Activated naive CD4-positive, alpha-beta T cell treated with Interleukin-2 at 50 U/mL for 16 hours (primary cell): ENCODE data around the gene TBX15.

Source experiments
- DNase-seq: peaks from one replicate; pipeline ENCODE4 v3.0.0-alpha.2; 2020

TBX15 gene

DNA sequence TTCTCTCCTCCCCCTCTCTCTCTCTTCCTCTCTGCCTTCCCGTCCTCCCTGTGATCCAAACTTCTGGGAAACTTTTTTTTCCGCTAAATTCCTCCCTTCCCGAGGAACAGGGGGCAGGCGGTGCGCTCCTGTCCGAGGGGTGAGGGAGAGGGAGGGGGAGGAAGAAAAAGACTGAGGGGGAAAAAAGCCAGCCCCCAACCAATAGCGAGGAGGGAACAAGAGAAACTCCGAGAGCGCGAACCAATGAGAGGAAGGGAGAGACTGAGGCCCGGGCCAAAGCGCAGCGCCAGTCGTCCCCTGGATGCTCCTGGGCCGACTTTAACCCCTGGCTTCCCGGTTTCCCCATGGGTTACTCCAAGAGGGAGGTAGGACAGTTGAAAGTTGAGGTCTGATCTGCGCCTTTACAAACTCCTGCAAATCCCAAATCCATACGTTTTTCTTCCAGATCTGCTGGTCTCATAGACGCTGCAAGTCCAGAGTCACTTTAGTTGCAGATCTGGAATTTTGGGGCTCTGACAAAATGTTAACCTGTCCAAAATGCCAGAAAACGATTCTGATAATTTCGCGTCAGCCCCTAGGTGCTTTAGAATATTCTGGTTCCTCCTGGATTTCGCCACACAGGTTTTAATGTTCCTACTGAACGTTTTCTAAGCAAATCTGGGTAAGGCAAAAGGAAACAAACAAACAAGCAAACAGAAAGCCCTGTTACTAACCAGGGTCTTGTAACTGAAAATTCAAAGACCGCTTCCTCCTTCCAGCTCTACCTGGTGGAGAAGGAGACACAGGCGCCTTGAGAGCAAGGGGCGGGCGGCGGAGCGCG lies at the start of gene TBX15:
TBX15 (minus strand) TSS at position 158 of the 820 bp plus-strand sequence. CDS start 548 bp downstream, outside the sequence.
- DNase-seq = no peak

GRCh38 chr1:119034359-119034758 lies 46.2 kb upstream of the TBX15 start:
- no peak for DNase-seq

DNA sequence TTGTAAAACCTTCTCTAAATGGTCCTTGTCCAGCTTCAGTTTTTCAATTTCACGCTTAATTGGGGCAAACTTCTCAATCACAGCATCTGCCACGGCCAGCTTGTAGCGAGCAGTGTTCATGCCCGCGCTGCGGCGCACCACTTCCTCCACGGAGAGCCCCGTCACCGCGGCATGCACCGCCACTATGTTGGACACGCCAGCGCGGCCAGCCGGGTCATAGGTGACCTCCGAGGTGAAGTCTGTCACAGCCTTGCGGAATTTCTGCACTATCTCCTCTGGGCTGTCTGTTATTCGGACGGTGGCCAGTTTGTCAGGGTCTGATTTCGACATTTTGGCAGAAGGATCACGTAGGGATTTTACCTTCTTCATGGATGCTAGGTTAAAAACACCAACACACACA lies 44.8 kb upstream of the TBX15 start:
- DNase-seq = no peak

DNA sequence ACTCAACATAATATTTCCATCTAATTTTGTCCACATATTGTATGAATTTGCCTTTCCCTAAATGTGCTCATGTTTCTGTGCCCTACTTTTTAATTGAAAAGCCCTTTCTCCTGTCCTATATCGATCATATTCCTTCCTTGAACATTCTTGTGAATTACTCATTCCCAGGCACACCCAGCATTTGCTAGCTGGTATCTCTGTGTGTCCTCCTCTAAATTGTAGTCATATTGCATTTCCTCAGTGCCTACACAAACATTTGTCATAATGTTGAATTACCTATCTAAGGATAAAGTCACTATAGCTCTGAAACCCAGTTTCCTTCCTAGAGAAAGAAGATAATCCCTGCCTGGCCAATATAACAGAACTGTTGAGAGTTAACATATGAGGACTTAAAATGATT lies 39.6 kb upstream of the TBX15 start:
- no peak for DNase-seq

- DNase-seq = no peak
Measured at GRCh38 chr1:119026956-119027355, 38.8 kb upstream of the TBX15 start.

- no peak for DNase-seq
Measured at GRCh38 chr1:119015547-119015946, 27.4 kb upstream of the TBX15 start.

GRCh38 chr1:119012383-119012782 lies 24.2 kb upstream of the TBX15 start:
- DNase-seq = no peak

- no peak for DNase-seq
Measured at GRCh38 chr1:119011706-119012105, 23.6 kb upstream of the TBX15 start.

GRCh38 chr1:119011116-119011515 lies 23.0 kb upstream of the TBX15 start:
- DNase-seq = no peak

- DNase-seq = no peak
Measured at GRCh38 chr1:119010201-119010600, 22.1 kb upstream of the TBX15 start.

- no peak for DNase-seq
Measured at GRCh38 chr1:119009312-119009655, 21.1 kb upstream of the TBX15 start.

DNA sequence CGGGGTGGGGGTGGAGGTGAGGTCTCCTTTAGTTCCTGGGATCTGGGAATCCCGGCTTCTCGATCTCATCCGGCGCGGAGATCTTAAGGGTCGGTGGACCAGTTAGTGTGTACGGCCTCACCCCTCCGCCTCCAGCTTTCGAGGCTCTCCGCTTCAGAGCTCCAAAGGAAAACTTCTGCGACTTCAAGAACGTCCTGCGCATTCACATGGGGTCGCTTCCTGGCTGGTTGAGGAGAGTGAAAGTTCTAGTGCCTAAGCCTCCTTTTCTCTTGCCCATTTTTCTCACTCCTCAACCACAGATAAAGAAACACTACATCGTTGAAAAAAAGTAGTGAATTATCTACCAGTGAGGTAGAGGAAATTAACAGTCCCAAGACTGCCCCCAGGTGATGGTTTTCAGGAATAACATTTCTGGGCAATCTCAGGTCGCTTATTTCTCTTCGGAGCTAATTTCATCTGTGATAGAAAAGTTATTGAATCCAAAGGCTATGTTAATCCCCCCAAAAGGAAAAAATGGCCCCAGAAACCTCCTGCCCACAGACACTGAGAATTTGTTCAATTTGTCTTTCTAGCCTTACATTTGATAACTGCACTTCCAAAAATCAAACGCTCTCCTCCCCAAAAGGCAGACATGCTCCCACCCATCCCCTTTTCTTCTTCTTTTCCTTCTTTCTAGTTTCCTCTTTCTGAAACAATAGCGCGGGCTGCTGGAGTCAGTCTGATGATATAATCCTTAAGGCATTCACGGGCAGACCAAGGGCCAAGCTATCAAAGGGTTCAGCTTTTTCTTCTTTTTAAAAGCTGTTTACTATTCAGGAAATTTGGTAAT lies 20.6 kb upstream of the TBX15 start:
- DNase-seq = no peak

- no peak for DNase-seq
Measured at GRCh38 chr1:119007670-119008482, 19.7 kb upstream of the TBX15 start.

DNA sequence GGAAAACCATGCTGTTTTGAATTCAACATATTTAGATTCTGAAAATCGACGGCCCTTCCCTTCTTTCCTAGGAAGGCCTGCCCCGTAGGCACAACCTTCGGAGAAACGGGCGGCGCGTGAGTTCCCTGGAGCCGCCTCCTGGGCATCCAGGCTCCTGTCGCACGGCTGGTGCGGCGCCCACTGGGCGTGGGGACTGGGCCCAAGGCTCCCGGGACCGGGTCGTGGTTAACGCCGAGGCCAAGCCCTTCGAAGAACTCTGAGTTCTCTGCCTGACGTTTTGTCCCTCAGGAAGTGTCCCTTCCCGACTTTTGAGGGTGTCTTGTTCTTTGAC lies 19.2 kb upstream of the TBX15 start:
- no peak for DNase-seq

DNA sequence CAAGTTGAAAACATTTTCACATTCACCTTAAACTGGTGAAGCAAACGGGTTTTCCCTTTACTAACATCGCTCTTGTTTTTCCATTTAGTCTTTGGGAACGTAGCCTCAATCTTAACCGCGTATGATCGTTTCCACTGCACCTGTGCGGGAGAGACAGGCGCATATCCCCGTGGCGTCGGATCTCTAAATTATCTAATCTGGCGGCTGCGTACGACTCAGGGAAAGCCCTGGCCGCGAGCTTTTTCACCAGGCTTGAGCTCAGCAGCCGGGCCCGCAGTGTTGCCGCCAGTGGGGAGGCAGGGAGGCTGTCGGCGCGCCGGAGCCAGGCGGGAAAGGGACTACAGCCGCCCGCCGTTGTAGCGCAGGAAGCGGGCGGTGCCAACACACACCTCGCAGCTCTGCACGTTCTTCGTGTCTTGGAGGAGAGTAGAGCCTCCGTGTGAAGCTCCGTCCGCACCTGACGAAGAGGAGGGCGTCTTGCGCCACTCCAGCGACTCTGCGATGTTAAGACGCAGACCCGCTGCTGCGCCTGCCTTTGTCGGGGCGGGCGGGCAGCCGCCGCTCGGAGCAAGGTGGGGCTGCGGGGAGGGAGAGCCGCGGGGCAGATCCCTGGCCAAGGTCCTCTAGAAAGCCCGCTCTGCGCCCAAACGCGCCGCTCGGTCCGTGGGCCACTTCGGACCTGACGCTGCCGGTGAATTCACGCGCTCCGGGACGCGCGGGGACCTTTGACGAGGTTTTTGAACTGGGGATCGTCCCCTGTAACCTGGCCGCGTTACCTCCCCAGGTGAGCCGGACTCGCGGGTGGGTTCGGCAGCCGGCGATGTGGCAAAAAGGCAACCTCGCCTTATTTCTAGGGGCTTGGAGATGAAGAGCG lies 18.5 kb upstream of the TBX15 start:
- DNase-seq = no peak

DNA sequence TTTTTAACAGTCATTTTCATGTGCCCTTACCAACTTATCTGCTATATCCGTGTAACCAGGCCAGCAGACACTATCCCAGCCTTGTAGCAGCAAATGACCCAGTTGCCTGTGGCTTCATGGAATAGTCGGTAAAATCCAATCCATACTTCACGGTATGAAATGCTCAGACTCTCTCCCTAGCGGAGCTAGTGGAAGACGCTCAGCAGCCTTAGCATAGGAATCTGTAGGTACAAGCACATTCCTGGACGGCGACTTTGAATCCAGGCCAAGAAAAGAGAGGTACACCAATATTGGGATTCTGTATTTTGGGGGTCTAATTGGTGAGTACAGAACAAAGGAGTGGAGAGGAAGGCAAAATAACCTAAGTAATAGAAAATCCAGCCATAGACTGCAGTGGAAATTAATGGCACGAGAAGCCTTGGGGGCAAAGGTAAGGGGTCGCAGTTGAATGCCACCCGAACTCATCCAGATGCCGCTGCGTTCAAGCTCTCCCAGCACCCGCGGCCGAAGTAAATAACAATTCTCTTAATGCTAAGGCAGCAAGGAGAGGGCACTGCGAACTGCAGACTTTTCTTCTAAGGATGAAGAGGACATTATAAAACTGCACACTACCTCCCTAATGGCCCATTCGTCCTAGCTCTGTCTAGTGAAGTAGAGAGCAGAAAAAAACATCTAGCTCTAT lies 17.7 kb upstream of the TBX15 start:
- no peak for DNase-seq

DNA sequence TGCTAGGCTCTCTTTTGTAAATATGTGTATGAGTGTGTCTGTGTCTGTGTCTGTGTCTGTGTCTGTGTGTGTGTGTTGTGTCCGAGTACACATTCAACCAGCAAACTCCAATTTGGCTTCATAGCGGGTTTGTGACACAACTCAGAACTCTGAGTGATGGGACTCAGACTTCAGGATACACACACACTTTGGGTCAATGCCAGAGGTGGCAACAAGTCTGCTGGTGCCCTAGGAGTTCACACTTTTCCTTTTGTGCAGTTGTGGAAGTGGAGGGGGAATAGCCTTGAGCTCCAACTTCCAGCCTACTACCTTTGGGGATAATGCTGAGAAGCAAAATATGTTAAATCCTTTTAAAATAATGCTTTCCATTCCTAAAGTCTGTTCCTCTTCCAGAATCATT lies 16.6 kb upstream of the TBX15 start:
- DNase-seq = no peak

- no peak for DNase-seq
Measured at GRCh38 chr1:119004129-119004527, 16.0 kb upstream of the TBX15 start.

DNA sequence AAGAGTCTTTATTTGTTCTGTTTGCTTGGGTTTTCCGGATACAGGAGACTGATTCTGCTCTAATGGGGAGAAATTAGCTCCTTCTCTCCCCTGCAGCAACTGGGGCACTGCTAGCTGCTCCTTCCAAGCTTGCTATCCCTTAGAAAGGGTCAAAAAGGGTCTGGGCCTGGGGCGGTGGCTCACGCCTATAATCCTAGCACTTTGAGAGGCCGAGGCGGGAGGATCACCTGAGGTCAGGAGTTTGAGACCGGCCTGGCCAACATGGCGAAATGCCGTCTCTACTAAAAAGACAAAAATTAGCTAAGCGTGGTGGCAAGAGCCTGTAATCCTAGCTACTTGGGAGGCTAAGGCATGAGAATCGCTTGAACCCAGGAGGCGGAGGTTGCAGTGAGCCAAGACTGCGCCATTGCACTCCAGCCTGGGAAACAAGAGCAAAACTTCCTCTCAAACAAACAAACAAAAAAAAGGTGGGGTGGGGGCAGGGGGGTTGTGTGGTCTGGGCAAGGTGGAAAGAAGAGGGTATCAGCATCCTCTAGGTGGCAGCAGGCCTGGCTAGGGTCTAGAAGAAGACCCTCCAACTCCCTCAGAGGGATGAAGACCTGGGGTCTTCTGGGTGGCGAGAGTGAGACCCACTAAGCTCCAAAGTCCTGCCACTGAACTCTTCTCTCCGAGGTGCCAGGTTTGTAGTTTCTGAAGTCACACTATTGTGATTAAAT lies 15.4 kb upstream of the TBX15 start:
- no peak for DNase-seq

DNA sequence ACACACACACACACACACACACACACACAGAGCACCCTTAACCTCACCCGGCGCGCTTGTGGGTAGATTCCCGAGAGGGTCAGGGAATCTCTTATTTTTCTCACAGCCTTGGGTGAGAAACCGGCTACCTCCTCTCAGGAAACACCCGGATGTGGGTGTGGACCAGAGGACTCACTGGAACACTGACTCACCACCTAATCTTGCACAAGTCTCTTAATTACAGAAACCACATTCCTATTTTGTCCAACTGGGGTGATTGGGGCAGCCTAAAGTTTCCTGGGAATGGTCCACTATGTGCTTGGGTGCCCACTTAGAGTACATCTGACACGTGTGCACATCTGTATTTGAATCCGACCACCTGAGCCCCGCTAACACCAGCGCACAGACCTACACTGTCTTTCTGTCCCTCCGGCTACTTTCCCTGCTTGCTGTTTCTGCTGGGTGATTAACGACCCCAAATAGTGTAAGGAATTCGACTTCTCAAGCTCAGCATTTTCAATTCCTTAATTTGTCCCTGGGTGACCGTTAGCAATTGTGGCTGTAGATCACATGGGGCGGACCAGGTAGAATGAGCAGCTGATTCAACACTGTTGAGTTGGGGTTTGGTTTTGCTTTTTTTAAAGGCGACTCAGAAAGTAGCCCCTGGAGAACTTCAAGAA lies 14.0 kb upstream of the TBX15 start:
- no peak for DNase-seq
